MV-4-11 (cell line): ENCODE measurements around the gene ABHD17B.
"Not testable (repeated sequence)": the region's sequence is repeated elsewhere in the genome, so short reads cannot be mapped to it uniquely, and the experiment has no call there.

Experiments used
- DNase-seq: peaks from one replicate; lab custom pipeline; 2025; lab: John Stamatoyannopoulos, UW

Gene ABHD17B

GRCh38 chr9:71911061-71911907 is at the start of gene ABHD17B, which contains the start of gene C9orf85:
TSS of gene ABHD17B (minus strand) at chr9:71911193. CDS start at chr9:71875080, 36,113 bp downstream.
TSS of gene C9orf85 (plus strand) at chr9:71911639. CDS start at chr9:71911735, 96 bp downstream.
- peak; percentile 100 for DNase-seq

GRCh38 chr9:71955300-71955915 is 44.4 kb upstream of the ABHD17B start:
- peak; percentile 84 for DNase-seq

- DNase-seq = not testable (repeated sequence)
These were observed 43.7 kb upstream of the ABHD17B start for GRCh38 chr9:71954652-71955051.

GRCh38 chr9:71944754-71945375 is 33.9 kb upstream of the ABHD17B start:
- no peak for DNase-seq

GRCh38 chr9:71941998-71942567 is 31.1 kb upstream of the ABHD17B start:
- no peak for DNase-seq

GRCh38 chr9:71941060-71941568 is 30.1 kb upstream of the ABHD17B start:
- DNase-seq = no peak

GRCh38 chr9:71937898-71938297 is 26.9 kb upstream of the ABHD17B start:
- no peak for DNase-seq

GRCh38 chr9:71937070-71937625 is 26.2 kb upstream of the ABHD17B start:
- no peak for DNase-seq

- DNase-seq = no peak
These were observed 25.1 kb upstream of the ABHD17B start for GRCh38 chr9:71936066-71936465.

GRCh38 chr9:71931166-71931565 is 20.2 kb upstream of the ABHD17B start:
- no peak for DNase-seq

- DNase-seq = no peak
These were observed 18.9 kb upstream of the ABHD17B start for GRCh38 chr9:71929791-71930440.

GRCh38 chr9:71929223-71929622 is 18.2 kb upstream of the ABHD17B start:
- DNase-seq = no peak

GRCh38 chr9:71928806-71929205 is 17.8 kb upstream of the ABHD17B start:
- DNase-seq = no peak

- no peak for DNase-seq
These were observed 17.4 kb upstream of the ABHD17B start for GRCh38 chr9:71928376-71928775.

GRCh38 chr9:71925834-71926233 is 14.8 kb upstream of the ABHD17B start:
- DNase-seq = no peak

GRCh38 chr9:71924576-71924975 is 13.6 kb upstream of the ABHD17B start:
- no peak for DNase-seq

GRCh38 chr9:71921190-71921814 is 10.3 kb upstream of the ABHD17B start:
- DNase-seq = no peak

GRCh38 chr9:71920456-71921189 is 9.6 kb upstream of the ABHD17B start:
- DNase-seq = no peak

- DNase-seq = no peak
These were observed 7.4 kb upstream of the ABHD17B start for GRCh38 chr9:71918419-71918818.

GRCh38 chr9:71916834-71917534 is 6.0 kb upstream of the ABHD17B start:
- no peak for DNase-seq
